GM12875 (cell line): ENCODE measurements around the gene SYNGR1.
"Not testable (repeated sequence)": the region's sequence is repeated elsewhere in the genome, so short reads cannot be mapped to it uniquely, and the experiment has no call there.

Experiments
- H3K4me3 ChIP-seq: one replicate; pipeline ENCODE4 v1.5.1; 2011; ENCODE audit warnings: low read depth, low read length, control low read depth
- TF ChIP-seq, protein P1 (sequence below): IDR thresholded peaks from 2 replicates; pipeline ENCODE4 v1.5.1; 2011; ENCODE audit warnings: low read depth, mild to moderate bottlenecking, control low read depth, inconsistent platforms, low read length, moderate library complexity, borderline replicate concordance; ENCODE audit not compliant: insufficient read depth

The SYNGR1 gene

DNA sequence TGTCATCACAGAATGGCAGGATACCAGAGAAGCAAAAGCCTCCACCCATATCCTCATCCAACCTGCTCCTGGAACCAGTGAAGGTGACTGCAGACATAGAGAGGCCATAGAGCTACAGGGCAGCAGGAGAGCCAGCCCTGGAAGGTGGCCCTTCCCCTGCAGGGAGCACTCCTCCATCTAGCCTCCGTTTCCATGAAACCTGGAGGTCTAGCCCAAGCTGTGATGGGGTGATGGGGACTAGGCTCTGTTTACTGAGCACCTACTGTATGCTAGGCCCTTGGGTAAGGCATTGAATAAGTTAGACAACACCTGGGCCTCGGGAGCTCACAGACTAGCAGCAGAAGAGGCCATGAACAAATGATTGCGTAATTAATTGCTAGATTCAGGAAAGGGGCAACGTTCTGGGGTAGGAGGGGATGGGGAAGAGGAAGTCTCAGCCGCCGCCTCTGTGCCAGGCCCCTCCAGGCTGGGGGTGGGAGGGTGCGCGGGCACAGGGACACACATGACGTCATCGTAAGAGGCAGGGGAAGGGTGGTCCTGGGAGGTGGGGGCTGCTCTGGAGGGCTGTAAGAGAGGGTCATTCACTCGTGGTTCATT, 784 bp upstream of the SYNGR1 start:
- TF ChIP-seq, protein P1, sequence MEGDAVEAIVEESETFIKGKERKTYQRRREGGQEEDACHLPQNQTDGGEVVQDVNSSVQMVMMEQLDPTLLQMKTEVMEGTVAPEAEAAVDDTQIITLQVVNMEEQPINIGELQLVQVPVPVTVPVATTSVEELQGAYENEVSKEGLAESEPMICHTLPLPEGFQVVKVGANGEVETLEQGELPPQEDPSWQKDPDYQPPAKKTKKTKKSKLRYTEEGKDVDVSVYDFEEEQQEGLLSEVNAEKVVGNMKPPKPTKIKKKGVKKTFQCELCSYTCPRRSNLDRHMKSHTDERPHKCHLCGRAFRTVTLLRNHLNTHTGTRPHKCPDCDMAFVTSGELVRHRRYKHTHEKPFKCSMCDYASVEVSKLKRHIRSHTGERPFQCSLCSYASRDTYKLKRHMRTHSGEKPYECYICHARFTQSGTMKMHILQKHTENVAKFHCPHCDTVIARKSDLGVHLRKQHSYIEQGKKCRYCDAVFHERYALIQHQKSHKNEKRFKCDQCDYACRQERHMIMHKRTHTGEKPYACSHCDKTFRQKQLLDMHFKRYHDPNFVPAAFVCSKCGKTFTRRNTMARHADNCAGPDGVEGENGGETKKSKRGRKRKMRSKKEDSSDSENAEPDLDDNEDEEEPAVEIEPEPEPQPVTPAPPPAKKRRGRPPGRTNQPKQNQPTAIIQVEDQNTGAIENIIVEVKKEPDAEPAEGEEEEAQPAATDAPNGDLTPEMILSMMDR: no peak
- peak overlapping the region; percentile 45 for H3K4me3 ChIP-seq

- TF ChIP-seq, protein P1: no peak
- H3K4me3 ChIP-seq: peak overlapping the region; percentile 53
These were observed 255 bp upstream of the SYNGR1 start for GRCh38 chr22:39349506-39349966.

DNA sequence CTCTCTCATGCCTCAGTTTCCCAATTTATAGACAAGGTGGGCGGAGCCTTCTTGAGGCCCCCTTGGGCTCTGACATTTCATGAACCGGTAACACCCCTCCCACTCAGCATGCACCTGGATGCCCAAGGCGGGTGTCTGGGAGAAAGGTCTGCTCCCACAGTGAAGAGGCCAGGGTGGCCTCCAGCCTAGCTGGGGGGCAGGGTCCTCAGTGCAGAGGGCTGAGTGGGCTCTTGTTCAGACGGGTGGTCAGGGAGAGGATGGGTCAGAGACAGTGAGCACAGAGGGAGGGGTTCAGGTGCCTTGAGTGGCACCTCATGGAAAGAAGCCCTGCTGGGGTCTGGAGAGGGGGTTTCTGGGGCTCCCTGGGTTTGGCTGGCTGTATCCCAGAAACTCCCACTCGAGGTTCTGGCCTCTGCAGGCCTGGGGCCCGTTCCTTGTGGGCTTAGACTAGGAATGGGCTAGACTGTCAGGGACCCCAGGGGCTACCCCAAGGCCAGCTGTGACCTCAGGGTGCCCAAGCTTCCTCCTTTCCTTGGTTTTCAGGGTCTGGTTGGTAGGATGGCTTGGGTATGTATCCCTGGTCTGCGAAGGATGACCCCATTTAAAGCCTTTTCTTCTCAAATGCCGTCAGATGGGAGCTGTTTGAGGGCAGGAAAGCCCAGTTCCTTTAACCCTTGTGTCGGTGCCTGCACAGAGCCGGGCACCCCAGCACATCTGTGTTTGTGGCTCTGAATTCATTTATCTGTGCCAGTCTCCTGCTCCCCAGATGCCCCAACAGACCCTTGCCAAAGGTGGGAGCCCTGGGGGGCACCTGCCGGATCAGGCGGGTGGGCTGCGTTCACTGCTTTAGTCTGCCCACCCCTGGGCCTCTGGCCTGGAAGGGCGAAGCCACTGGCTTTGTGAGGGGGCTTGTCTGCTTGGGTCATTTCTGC, 1.2 kb downstream of the SYNGR1 start:
- TF ChIP-seq, protein P1: no peak
- peak overlapping the region; percentile 53 for H3K4me3 ChIP-seq

DNA sequence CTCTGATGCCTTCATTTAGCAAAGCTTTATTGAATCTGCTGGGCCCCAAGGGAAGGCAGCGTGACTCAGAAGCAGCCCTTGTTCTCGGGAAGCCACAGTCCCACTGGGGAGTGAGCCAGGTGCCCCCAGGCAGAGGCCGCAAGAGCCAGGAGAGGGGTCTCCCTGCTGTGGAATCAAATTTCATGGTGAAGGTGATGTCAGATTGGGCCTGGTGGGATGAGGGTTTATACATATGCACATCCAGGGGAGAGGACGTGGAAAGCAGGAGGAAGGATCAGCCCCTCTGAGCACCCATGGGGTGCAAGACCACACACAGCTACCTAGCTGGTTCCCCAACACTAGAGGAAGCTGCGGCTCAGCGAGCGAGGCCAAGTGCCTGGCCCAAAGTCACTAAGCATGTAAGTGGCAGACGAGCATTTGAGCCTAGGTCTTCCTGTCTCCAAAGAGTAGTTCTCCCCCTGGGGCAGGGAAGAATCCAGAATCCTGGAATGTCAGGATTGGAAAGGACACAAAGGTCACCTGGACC, 2.0 kb downstream of the SYNGR1 start:
- TF ChIP-seq, protein P1: no peak
- no peak overlapping the region for H3K4me3 ChIP-seq

DNA sequence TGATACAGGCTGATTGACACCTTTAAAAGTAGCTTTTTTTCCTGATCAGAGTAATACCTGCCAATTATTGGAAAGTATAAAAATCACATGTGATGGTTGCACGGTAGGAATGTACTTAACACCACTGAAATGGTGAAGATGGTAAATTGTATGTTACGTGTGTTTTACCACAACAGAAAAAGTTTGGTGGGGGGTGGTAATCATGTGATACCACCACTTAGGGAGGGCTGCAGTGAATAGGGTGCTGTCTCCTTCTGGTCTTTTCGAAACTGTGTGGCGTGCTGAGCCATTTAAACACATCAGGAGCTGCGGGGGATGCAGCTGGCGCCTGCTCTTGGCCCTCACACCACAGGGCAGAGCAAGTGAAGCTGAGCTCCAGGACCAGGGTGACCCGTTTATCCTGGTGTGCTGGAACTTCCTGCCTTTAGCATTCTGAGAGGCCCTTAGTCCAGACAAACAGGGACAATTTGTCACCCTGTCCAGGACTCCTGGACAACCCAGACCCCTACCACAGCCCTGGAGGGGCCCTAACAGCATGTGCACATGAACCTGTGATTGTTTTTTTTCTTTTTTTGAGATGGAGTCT, 2.6 kb downstream of the SYNGR1 start:
- no peak overlapping the region for H3K4me3 ChIP-seq
- TF ChIP-seq, protein P1: no peak

DNA sequence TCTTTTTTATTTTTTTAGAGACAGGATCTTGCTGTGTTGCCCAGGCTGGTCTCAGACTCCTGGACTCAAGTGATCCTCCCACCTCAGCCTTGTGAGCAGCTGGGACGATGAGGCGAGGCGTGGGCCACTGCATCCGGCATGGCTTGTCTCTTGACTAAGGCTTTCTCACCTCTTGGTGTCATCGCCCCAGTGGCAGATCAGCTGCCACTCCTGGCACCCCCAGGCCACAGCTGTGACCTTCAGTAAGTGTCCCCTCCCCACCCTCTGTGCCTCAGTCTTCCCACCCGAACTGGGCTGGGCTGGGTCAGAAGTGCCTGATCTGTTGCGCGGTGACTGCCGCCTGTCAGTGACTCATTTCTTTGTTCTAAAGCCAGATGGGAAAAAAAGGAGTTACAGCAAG, 3.6 kb downstream of the SYNGR1 start:
- no peak overlapping the region for H3K4me3 ChIP-seq
- TF ChIP-seq, protein P1: no peak

- TF ChIP-seq, protein P1: no peak
- H3K4me3 ChIP-seq: no peak overlapping the region
These were observed 5.3 kb downstream of the SYNGR1 start for GRCh38 chr22:39355080-39355479.

GRCh38 chr22:39355805-39356204, 6.0 kb downstream of the SYNGR1 start:
- not testable (repeated sequence) for H3K4me3 ChIP-seq
